Fibroblast of skin of left biceps (primary cell): ENCODE measurements around the gene TYSND1.
"Not testable (repeated sequence)": the region's sequence is repeated elsewhere in the genome, so short reads cannot be mapped to it uniquely, and the experiment has no call there.

ENCODE experiments used
- DNase-seq, 2 experiments: peaks; one replicate each; pipeline ENCODE4 v3.0.0-alpha.2; 2013; ENCODE audit warnings: low read depth in 2 of 2

Gene TYSND1, protein sequence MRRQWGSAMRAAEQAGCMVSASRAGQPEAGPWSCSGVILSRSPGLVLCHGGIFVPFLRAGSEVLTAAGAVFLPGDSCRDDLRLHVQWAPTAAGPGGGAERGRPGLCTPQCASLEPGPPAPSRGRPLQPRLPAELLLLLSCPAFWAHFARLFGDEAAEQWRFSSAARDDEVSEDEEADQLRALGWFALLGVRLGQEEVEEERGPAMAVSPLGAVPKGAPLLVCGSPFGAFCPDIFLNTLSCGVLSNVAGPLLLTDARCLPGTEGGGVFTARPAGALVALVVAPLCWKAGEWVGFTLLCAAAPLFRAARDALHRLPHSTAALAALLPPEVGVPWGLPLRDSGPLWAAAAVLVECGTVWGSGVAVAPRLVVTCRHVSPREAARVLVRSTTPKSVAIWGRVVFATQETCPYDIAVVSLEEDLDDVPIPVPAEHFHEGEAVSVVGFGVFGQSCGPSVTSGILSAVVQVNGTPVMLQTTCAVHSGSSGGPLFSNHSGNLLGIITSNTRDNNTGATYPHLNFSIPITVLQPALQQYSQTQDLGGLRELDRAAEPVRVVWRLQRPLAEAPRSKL

GRCh38 chr10:70146489-70147258 lies at the start of gene TYSND1:
TSS of gene TYSND1 (minus strand) at chr10:70146700. CDS start at chr10:70146586, 114 bp downstream.
- peak; percentile 94 for DNase-seq

DNA sequence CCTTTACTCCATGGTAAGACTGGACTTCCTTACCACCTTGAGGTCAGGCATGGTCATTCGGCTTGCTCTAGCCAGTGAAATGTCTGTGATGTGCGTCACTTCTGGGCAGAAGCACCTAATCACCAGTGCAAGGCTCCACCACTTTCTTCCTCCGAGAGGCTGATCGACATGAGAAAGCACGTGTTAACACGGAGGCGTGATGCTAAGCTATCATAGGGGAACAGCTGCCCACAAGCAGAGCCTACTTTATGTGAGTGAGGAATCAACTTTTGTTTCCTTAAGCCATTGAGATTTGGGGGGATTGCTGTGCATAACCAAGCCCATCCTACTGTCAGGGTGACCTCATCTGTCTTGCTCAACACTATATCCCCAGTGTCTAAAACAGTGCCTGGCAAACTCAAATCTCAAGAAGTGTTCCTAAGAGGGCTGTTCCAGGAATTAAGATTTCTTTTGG lies 46.9 kb upstream of the TYSND1 start:
- no peak for DNase-seq

GRCh38 chr10:70192326-70192968 lies 45.9 kb upstream of the TYSND1 start:
- no peak for DNase-seq

DNA sequence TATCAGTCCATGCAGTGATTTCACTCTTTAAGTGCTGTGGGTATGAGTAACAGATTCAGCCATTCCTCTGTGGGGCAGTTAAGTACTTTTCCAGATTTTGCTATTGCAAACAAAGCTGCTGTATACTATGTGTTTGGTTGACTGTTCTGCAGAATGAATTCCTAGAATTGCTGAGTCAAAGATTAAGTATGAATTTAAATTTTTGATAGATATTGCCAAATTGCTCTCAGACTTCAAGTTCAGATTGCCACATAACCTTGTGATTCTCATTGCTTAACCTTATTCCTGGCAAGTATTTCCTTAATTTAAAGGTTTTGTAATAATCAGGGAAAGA lies 45.4 kb upstream of the TYSND1 start:
- peak; percentile 92 to 94 for DNase-seq

GRCh38 chr10:70191161-70191971 lies 44.9 kb upstream of the TYSND1 start:
- peak; percentile 31 to 33 for DNase-seq

- DNase-seq, result peak in 1 of 2 experiments; percentile 29
Observed at GRCh38 chr10:70190581-70190980, 44.1 kb upstream of the TYSND1 start.

- no peak for DNase-seq
Observed at GRCh38 chr10:70190102-70190501, 43.6 kb upstream of the TYSND1 start.

- DNase-seq, result no peak
Observed at GRCh38 chr10:70188768-70189167, 42.3 kb upstream of the TYSND1 start.

DNA sequence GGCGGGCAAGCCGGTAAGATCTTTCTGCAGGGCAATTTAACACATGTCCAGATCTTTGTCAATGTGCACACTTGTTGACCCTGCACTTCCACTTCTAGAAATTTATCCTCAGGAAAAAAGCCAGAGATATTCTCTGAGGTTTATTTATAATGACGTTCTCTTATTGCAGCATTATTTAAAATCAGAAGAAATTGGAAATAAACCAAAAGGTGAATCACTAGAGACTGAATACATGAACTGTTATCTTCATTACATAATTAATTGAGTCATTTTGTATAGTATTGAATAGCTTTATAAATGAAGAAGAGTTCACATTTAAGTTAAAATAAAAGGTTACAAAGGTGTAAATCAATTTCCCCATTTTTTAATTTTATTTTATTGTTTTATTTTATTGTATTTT lies 40.1 kb upstream of the TYSND1 start:
- DNase-seq, result no peak

- DNase-seq, result no peak
Observed at GRCh38 chr10:70186090-70186489, 39.6 kb upstream of the TYSND1 start.

DNA sequence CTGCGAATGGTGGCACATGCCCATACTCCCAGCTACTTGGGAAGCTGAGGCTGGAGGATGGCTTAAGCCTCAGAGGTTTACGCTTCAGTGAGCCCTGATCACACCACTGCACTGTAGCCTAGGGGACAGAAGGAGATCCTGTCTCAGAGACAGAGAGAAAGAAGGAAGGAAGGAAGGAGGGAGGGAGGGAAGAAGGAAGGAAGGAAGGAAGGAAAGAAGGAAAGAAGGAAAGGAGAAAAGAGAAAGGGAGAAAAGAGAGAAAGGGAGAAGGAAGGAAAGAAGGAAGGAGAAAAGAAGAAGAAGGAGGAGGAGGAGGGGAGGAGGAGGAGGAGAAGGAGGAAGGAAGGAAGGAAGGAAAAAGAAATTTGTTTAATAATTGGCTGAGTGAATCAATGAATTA lies 36.8 kb upstream of the TYSND1 start:
- DNase-seq, result no peak

- DNase-seq, result not testable (repeated sequence)
Observed at GRCh38 chr10:70179209-70179608, 32.7 kb upstream of the TYSND1 start.

GRCh38 chr10:70178139-70178725 lies 31.7 kb upstream of the TYSND1 start:
- no peak for DNase-seq

GRCh38 chr10:70176441-70176840 lies 29.9 kb upstream of the TYSND1 start:
- no peak for DNase-seq

DNA sequence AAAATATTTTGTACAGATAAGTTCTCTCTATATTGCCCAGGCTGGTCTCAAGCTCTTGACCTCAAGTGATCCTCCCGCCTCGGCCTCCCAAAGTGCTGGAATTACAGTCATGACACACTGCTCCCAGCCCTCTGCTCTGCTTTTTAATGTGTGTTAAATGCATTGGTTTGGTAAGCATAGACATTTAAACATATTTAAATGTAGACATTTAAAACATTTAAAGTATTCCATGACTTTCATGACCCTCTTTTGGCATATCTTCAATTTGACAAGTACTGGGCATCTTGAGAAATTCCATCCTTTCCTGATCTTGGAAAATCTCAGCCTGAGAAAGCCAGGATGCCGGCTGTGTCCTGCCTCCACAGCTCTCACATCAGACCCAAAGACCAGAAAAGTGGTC lies 29.0 kb upstream of the TYSND1 start:
- no peak for DNase-seq

DNA sequence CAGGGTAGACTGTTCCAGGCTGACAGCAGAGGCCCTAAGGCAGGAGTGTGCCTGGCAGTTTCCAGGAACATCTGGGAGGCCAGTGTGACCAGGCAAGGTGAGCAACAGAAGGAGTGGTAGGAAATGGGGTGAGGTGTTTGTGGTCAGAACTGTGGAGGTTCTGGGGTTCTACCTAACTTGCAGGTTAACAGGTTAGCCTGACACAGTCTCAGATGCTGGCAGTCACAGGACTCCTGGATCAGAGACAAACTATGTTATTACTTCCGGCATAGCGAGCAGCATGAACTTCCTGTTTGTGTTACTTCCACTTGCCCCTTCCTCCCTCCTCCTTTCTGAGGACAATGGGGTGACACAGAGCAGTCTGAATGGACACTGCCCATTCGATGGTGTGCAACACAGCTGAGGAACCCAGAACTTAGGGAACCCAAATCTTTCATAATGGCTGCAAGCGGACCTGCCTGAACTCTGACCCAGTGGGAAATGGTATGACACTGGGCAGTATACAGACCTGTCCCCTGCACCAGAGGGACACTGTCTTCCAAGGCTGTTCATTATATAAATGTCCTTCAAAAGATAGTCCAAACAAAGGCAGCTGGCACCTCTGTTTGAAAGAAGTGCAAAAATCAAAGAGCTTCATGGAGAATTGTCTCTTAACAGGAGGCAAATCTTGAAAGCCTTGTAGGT lies 27.7 kb upstream of the TYSND1 start:
- DNase-seq, result no peak

- no peak for DNase-seq
Observed at GRCh38 chr10:70169649-70170364, 23.3 kb upstream of the TYSND1 start.

- DNase-seq, result no peak
Observed at GRCh38 chr10:70169011-70169410, 22.5 kb upstream of the TYSND1 start.

- DNase-seq, result no peak
Observed at GRCh38 chr10:70167246-70167645, 20.7 kb upstream of the TYSND1 start.

DNA sequence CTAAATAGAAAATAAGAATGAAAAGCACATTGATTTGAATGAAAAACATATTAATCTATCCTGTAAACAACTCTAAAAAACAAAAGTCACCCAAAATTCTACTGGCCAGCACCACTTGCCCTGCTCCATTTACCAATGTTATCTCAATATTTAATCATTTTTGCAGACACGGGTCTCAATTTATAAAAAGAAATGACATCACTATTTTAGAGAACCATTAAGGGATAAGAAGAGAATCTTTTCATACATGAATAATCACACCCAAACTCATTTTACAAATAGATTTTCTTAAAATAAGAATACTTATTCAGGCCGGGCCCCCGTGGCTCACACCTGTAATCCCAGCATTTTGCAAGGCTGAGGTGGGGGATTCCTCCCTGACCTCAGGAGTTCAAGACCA lies 19.9 kb upstream of the TYSND1 start:
- no peak for DNase-seq
